ENCODE measurements around the gene NKAIN2. TPM values are rescaled to one million over a fixed set of nuclear protein-coding genes. Genes with fewer than 3 reads are reported as not detected.
A peak's percentile ranks its signal among the peaks of the same experiment; 100 is the strongest.
"Not testable (repeated sequence)": the region's sequence is repeated elsewhere in the genome, so short reads cannot be mapped to it uniquely, and the experiment has no call there.

Gene NKAIN2
- total RNA-seq, 1 donor, result 16.7 TPM

DNA sequence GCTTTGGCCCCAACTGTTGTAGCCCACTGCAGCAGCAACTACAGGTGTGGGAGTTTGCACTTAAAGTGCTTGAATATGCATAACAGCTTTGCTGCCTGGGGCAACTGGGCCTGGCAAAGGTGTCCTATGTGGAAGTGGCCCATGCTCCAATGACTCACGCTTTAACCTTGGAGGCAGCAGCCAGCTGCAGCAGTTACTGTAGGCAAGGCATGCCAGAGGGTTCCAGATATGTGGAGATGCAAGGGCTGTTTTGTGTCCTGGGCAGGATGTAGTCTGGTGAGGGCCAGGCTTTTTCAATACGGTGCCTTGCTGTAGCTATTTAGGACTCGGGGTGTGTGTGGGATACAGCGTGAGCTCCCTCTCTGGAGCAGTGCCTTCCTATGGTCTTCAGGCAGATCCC is 150.3 kb downstream of the NKAIN2 start:
- DNase-seq (ENCODE audit: low read depth in 2 of 3, low spot score in 2 of 3), result no peak

DNA sequence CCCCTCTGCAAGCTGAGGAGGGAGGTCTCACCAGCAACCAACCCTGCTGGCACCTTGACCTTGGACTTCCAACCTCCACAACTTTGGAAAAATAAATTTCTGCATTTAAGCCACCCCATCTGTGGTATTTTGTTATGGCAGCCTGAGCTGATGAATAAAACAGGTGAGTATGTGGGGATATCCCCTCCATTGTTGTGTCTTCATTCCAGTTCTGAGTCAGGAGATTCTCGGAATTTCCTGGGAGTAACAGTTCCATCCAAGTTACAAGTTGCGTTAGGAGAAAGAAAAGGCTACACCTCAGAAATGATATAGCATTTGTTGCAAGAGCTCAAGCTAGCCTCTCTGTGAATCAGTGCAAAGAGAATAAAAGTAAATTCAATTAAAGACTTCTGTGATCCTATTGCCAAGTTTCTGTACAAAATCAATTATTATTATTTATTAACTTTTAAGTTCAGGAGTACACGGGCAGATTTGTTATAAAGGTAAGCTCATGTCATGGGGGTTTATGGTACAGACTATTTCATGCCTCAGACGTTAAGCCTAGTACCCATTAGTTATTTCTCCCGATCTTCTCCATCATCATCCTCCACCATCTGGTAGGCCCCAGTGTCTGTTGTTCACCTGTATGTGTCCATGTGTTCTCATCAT is 153.0 kb downstream of the NKAIN2 start:
- no peak for DNase-seq (ENCODE audit: low read depth in 2 of 3, low spot score in 2 of 3)

DNA sequence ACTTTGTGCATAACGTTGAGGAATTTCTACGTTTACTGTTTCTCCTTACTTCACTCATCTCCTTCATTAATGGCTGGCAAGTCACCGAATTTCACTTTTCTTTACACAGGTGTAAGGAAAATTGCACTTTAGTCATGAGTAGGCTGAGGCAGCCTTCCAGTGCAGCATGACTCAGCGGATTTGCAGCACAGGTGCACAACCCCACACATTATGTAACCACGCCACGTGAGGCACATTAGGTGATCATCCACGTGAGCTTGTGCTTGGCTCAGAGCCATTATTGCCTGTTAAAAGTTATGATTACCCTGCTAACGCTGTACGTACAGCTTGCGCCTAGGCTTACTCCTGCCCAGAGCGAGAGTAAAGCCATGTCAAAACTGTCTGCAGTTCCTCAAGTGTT is 158.8 kb downstream of the NKAIN2 start:
- peak in 2 of 3 donors; percentile 26 to 30 for DNase-seq (ENCODE audit: low read depth in 2 of 3, low spot score in 2 of 3)

- peak in 2 of 3 donors; percentile 64 to 71 for DNase-seq (ENCODE audit: low read depth in 2 of 3, low spot score in 2 of 3)
Measured at GRCh38 chr6:123965894-123966293, 162.2 kb downstream of the NKAIN2 start.

DNA sequence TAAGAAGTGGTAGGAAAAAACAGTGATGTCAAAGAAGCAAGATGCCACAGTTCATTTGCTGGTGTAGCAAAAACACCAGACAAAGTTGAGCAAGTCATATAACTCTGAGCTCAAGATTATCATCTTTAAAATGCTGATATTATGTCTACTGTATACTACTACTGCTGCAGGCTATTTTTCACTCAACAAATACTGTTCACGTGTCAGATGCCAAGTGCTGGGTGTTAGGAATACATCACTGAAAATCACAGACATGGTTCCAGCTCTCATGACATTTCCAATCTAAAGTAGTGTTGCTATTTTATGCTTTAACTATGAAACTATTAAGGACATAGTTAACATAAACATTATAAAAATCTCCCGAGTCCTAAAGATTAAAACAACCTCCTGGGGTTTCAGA is 163.0 kb downstream of the NKAIN2 start:
- no peak for DNase-seq (ENCODE audit: low read depth in 2 of 3, low spot score in 2 of 3)

GRCh38 chr6:123967905-123968304 is 164.2 kb downstream of the NKAIN2 start:
- no peak for DNase-seq (ENCODE audit: low read depth in 2 of 3, low spot score in 2 of 3)

DNA sequence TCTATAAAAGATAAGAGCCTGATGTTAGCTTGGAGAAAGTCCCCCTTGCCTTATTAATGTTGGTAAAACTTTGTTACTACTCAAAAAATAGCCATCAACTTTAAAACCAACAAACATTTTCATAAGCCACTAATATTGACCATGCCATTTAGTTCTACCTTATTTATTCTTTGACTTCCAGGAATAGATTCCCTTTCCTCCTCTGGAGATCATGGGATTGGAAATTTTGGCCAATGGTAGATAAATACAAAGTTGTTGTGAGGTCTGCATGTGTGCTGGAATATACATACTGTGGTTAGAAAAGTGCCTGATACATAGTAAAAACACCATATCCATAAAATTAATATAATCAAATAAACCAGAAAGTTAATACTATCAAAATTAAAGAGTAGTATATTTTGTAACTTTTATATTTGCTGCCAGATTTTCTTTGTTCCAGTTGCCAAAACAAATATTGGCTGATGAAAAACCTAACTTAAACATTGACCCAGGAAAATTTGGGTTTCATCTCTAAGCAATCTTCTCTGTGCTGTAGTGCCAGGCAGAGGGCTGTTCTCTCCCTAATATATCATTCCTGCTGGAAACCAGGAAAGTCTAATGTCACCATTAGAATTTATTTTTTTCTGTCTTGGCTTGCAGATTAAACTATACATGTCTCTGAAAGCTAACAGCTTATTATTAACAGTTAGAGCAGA is 169.1 kb downstream of the NKAIN2 start:
- no peak for DNase-seq (ENCODE audit: low read depth in 2 of 3, low spot score in 2 of 3)

GRCh38 chr6:123980311-123980710 is 176.6 kb downstream of the NKAIN2 start:
- no peak for DNase-seq (ENCODE audit: low read depth in 2 of 3, low spot score in 2 of 3)

DNA sequence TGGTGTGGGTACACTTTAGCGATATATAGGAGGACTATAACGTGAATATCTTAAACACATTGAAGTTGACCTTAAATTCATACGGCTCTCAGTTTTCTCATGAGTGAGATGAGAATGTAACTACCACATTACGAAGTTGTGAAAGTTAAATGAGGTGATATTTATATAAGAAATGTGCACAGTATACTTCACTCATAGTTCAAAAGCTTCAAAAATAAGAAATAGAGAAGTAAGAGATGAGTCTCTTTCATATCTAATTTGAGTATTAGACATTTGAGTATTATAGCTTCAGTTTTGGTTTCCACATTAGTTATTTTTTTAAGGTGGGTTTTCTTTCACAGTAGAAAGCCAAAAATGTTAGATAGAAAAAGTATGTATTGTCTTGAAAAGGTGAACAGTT is 183.3 kb downstream of the NKAIN2 start:
- no peak for DNase-seq (ENCODE audit: low read depth in 2 of 3, low spot score in 2 of 3)

DNA sequence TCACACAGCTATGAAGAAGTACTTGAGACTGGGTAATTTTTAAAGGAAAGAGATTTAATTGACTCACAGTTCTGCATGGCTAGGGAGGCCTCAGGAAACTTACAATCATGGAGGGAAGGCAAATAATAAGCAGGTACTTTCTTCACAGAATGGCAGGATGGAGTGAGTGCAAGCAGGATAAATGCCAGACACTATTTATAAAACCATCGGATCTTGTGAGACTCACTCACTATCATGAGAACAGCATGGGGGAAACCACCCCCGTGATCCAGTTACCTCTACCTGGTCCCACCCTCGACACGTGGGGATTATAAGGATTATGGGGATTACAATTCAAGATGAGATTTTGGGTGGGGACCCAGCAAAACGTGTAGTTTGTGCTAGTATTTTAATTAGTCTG is 186.3 kb downstream of the NKAIN2 start:
- not testable (repeated sequence) for DNase-seq (ENCODE audit: low read depth in 2 of 3, low spot score in 2 of 3)

DNA sequence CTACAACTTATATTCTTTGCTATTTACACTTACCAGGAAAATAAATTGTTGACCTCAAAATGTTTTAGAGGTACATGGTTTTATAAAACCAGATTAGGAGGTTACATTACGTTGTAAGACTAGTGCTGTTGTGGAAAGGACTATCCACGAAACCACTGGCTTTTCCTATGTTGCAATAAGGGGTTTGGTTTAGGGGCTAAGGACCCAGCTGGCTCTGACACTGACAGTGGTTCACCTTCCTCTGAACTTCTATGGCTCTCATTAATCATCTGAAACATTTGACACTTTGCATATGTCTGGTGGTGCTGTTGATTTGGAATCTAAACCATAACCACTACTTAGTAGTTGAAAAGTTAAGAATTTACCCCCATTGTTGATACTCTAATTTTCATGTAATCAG is 186.7 kb downstream of the NKAIN2 start:
- peak in 2 of 3 donors; percentile 49 to 78 for DNase-seq (ENCODE audit: low read depth in 2 of 3, low spot score in 2 of 3)

DNA sequence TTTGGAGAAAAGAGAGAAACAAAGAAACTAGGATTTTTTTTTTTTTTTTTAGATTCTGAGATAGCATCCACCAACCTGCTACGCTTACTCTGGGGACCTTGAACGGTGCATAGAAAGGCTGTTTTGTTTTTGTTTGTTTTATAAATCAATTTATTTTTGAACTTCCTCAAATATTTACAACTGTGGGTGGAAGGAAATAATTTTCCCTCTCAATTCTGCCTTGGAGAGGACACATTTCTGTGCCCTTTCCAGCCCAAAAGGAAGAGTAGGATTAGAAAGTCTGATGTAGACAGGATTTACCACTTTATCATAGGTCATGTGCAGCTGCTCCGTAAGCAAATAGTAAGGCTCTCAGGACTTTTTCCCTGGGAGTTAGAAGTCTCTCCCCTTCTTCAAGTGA is 190.5 kb downstream of the NKAIN2 start:
- DNase-seq (ENCODE audit: low read depth in 2 of 3, low spot score in 2 of 3), result no peak

DNA sequence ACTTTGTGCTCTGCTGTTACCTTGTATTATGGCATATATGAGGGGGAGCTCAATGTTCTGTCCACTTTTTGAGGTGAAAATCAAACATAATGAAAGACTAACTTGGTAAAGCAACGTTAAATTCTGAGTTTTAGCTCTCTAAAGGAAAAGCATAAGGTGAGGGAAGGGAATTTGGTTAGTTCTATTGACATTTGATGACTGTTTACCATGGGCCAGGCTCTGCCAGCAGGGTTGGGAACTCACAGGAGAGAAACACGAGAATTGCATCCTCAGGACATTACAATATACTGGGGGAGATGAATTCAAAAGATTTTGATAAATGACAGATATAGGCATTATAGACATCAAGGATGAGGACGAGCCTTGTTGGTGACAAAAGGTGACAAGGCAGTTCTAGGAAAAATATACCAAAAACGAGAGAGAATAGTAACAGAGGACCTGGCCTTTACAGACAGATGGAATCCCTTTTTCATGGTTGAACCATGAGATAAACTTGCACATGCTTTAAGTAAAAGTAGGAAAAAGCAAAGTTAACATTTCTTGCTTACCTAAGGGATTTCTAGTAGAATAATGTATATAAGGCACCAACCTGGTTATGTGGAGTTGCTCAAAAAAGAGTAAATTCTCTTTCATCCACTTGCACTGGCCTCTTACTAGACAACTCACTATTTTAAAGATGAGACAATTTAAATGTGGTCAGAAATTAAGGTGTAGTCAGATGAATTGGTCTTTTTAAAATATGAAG is 191.4 kb downstream of the NKAIN2 start:
- no peak for DNase-seq (ENCODE audit: low read depth in 2 of 3, low spot score in 2 of 3)

DNA sequence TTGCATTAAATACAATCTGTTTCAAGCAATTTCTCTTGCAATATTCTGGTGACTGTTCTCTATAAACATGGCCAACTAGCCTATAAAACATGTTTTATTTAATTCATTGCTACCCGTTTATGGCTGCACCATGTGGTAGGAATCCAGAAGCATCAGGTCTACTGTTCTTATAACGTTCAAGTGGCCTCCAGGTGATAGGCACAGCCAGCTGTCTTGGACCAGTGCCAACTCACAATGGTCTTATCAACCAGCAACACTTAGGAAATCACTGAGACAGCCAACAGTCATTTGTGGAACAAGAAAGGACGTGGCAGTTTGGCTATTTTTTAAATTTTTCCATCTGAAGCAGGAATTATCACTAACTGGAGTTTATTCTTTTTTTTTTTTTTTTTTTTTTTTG is 193.6 kb downstream of the NKAIN2 start:
- peak in 2 of 3 donors; percentile 26 to 61 for DNase-seq (ENCODE audit: low read depth in 2 of 3, low spot score in 2 of 3)

DNA sequence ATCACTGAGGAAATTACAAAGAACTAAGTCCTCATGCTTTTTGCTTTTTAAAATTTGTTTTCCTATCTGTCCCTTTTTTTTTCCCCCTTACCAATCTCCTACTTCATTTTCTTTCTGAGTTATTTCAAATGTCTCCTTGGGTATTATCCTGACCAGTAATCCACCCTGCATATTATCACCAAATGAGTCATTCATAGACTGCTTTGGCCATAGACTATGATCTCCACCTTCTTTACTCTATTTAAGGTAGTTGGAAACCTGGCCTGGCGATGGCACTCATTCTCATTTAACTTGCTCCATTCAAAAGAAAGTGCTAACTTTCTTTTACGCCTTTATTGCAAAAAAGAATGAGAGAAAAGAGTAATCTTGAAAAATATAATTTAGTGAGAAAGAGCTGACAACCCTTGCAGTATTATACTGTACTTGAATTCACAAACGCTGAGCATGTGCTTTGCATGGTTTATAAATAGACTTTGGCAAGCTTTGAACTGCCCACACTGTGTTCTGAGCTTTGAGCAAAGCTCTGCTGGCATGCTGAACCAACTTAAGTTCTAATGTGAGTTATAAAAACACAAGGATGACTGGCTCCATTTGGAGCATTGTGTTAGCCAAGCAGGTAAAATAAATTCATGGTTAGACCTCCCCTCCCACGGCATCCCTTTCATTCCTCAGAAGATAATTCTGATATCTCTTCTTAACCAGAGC is 198.9 kb downstream of the NKAIN2 start:
- no peak for DNase-seq (ENCODE audit: low read depth in 2 of 3, low spot score in 2 of 3)

- DNase-seq (ENCODE audit: low read depth in 2 of 3, low spot score in 2 of 3), result no peak
Measured at GRCh38 chr6:124007266-124007665, 203.6 kb downstream of the NKAIN2 start.

- DNase-seq (ENCODE audit: low read depth in 2 of 3, low spot score in 2 of 3), result no peak
Measured at GRCh38 chr6:124008000-124008987, 204.6 kb downstream of the NKAIN2 start.

GRCh38 chr6:124008988-124009765 is 205.5 kb downstream of the NKAIN2 start:
- DNase-seq (ENCODE audit: low read depth in 2 of 3, low spot score in 2 of 3), result no peak

GRCh38 chr6:124010574-124010973 is 206.9 kb downstream of the NKAIN2 start:
- DNase-seq (ENCODE audit: low read depth in 2 of 3, low spot score in 2 of 3), result no peak
